22Rv1 (cell line): ENCODE measurements around the gene CLCA1.
"Not testable (repeated sequence)": the region's sequence is repeated elsewhere in the genome, so short reads cannot be mapped to it uniquely, and the experiment has no call there.

ENCODE experiments used
- H3K27ac ChIP-seq: fragments of 450-650 bp; 2 replicates; pipeline ENCODE4 v1.5.1; 2017
- ZFX ChIP-seq: fragments of 450-650 bp; IDR thresholded peaks from 2 replicates; pipeline ENCODE4 v1.6.1; 2017; ENCODE audit warnings: antibody characterized with exemption, borderline replicate concordance
- TF ChIP-seq, protein P1 (sequence below): fragments of 450-650 bp; IDR thresholded peaks from 2 replicates; pipeline ENCODE4 v1.5.1; 2017; ENCODE audit warnings: mild to moderate bottlenecking

Gene CLCA1

DNA sequence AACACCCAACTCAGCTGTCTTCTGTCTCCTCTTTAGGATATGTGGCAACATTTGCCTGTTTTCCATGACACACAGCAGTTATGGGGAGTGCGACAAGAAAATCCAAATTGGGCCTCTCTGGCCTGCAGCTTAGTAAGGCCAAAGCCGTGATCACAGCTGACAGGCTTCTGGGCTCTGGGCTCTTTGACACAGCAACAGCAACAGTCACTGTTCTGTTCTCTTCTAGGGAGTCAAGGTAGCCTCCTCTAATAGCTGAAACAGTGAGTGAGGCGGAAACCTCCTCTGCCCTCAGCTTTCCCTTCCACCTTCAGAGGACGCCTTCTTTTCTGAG lies 19.0 kb downstream of the CLCA1 start:
- TF ChIP-seq, protein P1, sequence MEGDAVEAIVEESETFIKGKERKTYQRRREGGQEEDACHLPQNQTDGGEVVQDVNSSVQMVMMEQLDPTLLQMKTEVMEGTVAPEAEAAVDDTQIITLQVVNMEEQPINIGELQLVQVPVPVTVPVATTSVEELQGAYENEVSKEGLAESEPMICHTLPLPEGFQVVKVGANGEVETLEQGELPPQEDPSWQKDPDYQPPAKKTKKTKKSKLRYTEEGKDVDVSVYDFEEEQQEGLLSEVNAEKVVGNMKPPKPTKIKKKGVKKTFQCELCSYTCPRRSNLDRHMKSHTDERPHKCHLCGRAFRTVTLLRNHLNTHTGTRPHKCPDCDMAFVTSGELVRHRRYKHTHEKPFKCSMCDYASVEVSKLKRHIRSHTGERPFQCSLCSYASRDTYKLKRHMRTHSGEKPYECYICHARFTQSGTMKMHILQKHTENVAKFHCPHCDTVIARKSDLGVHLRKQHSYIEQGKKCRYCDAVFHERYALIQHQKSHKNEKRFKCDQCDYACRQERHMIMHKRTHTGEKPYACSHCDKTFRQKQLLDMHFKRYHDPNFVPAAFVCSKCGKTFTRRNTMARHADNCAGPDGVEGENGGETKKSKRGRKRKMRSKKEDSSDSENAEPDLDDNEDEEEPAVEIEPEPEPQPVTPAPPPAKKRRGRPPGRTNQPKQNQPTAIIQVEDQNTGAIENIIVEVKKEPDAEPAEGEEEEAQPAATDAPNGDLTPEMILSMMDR: no peak
- no peak for TF ChIP-seq ZFX
- H3K27ac ChIP-seq: no peak overlapping the region

DNA sequence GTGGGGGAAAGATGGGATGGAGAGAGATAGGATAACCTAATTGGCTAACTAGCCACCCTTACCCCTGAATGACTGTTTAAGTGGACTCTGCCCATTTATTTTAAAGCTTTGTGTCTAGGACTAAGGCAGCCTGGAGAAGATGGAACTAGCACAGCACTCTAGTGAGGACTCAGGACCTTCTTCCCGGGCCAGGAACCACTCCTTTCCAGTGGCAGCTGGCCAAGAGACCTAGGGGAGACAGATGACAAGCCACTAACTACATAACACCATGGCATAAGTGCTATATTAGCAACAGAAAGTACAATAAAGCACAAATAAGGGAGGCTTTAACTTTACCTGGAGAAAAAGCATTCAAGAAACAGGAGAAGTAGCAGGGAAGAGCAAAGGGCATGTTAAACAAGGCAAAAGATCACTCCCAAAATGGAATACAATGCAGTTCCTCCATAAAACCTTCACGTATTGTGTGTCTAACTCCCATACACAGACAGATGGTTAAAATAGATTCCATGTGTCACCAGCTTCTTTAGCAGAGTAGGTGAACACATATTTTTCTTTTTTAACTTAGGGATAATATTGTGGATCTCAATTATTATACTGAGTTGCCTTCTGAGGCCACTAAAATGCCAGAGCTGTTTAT lies 20.6 kb downstream of the CLCA1 start:
- no peak overlapping the region for H3K27ac ChIP-seq
- TF ChIP-seq, protein P1: no peak
- TF ChIP-seq ZFX: no peak

- TF ChIP-seq ZFX: no peak
- TF ChIP-seq, protein P1: no peak
- H3K27ac ChIP-seq: no peak overlapping the region
Measured at GRCh38 chr1:86491171-86491950, 22.6 kb downstream of the CLCA1 start.

- no peak overlapping the region for H3K27ac ChIP-seq
- TF ChIP-seq ZFX: no peak
- TF ChIP-seq, protein P1: no peak
Measured at GRCh38 chr1:86498281-86498680, 29.6 kb downstream of the CLCA1 start.

DNA sequence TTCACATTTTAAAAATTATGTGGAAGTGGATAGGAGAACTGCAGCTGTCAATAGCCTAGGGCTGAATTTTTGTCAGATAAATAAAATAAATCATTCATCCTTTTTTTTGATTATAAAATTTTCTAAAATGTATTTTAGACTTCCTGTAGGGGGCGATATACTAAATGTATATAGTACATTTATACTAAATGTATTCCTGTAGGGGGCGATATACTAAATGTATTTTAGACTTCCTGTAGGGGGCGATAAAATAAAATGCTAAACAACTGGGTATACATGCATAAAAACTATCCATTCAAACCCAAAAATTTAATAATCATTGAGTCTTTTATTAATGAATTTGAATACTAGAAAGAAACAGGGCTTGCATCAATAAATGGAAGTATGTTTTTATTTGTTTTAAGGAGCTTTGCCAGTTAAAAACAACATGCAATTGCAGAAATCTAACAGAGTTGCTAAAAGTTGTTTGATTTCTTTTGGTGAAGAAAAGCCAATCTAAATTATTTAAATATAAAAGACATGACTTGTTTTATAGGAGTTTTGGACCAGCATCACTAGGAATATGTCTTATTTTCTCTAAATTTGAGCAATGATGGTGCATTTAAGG lies 31.4 kb downstream of the CLCA1 start:
- TF ChIP-seq, protein P1: peak; percentile 97
- no peak for TF ChIP-seq ZFX
- no peak overlapping the region for H3K27ac ChIP-seq

DNA sequence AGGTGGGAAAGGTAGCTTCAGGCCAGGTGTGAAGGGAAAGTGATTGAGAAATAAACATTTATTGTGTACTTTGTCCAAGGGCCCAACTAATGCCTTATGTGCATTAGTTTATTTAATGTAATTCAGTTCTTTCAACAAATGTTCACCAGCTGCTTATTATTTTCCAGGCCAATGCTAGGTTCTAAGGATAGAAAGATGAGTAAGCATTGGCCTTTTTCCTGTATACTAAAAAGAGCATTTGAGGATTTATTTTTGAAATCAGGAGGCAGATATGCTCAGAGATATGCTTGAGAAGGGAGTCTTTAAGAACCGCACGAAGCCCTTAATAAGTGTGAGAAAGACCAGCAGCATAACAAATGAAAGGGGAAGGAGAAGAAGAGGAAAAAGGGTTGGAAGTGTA lies 32.0 kb downstream of the CLCA1 start:
- no peak overlapping the region for H3K27ac ChIP-seq
- TF ChIP-seq, protein P1: no peak
- TF ChIP-seq ZFX: no peak

DNA sequence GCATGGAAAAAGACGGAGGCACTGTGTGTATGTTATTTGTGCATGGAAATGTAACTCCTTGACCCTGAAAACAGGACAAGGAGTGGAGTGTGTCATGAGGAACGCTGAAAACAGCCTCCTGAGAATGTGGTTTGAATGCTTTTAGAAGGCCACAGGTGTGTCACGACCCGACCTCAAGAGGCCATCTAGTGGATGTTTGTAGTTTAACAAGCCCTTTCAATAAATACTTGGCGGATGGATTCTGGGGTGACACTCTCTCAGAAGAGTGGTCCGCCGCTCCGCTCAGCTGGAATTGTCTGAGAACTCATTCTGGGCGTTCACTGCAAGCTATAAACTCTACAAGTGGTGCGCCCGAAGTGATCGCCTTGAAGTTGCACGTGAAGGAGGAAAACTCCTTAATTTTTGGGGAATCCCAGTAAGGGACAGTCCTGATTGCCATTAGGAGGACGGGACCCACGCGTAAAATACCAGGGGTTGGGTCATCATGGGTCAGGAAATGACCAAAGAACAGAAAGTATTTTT lies 33.5 kb downstream of the CLCA1 start:
- TF ChIP-seq, protein P1: peak; percentile 66
- H3K27ac ChIP-seq: not testable (repeated sequence)
